CD4-positive, alpha-beta T cell (primary cell): ENCODE measurements around the gene PLEKHA7. TPM values are rescaled to one million over a fixed set of nuclear protein-coding genes. Genes with fewer than 3 reads are reported as not detected.
"Not testable (repeated sequence)": the region's sequence is repeated elsewhere in the genome, so short reads cannot be mapped to it uniquely, and the experiment has no call there.

Source experiments
- ATAC-seq: fragments of 200-7000 bp; cut with Tn5 transposase; one replicate; pipeline ENCODE4 v1.10.0; 2022; ENCODE audit warnings: mild to moderate bottlenecking; ENCODE audit not compliant: poor library complexity
- CTCF ChIA-PET: fragments of 350-600 bp; sonication (Branson Sonifier 250); formaldehyde crosslinking; loops from one replicate; lab custom pipeline; 2021; ENCODE audit warnings: antibody characterized with exemption, inconsistent platforms; lab: Charles Lee
- POLR2A ChIA-PET: fragments of 350-600 bp; sonication (Branson Sonifier 250); formaldehyde crosslinking; loops from one replicate; lab custom pipeline; 2021; ENCODE audit warnings: antibody characterized with exemption, inconsistent platforms; lab: Charles Lee
- DNase-seq, 14 experiments: peaks; one replicate each; pipeline ENCODE4 v3.0.0-alpha.2; 2013 to 2020; ENCODE audit warnings: mixed read lengths in 2 of 14
- H3K27ac ChIP-seq, 2 donors: one replicate each; pipeline versions ENCODE4 v1.5.1 to v1.7.0; 2013; ENCODE audit warnings: low read length in 2 of 2, low read depth in 1 of 2, mild to moderate bottlenecking in 1 of 2
- H3K27me3 ChIP-seq, 2 experiments: 1 replicate in 1 of 2; 2 replicates in 1 of 2; pipeline versions ENCODE4 v1.6.1 to v1.7.0; 2013; ENCODE audit warnings: low read length in 2 of 2, control low read depth in 1 of 2, mild to moderate bottlenecking in 1 of 2, moderate library complexity in 1 of 2; ENCODE audit not compliant: insufficient read depth in 2 of 2, control insufficient read depth in 1 of 2
- H3K36me3 ChIP-seq: one replicate; pipeline ENCODE4 v1.6.1; 2013; ENCODE audit warnings: low read length, control low read depth; ENCODE audit not compliant: insufficient read depth
- H3K4me1 ChIP-seq: one replicate; pipeline ENCODE4 v1.6.1; 2013; ENCODE audit warnings: low read length, control low read depth; ENCODE audit not compliant: insufficient read depth
- H3K4me3 ChIP-seq: one replicate; pipeline ENCODE4 v1.5.1; 2013; ENCODE audit warnings: mild to moderate bottlenecking, low read length, moderate library complexity
- H3K9me3 ChIP-seq, 2 experiments: 1 replicate in 1 of 2; 2 replicates in 1 of 2; pipeline versions ENCODE4 v1.6.1 to v1.7.0; 2013; ENCODE audit warnings: low read length in 2 of 2, mild to moderate bottlenecking in 2 of 2, control low read depth in 1 of 2, moderate library complexity in 1 of 2; ENCODE audit not compliant: control insufficient read depth in 1 of 2, insufficient read depth in 1 of 2
- H3K27ac Mint-ChIP-seq: one replicate; pipeline ENCODE4 v1.8.0; 2020; ENCODE audit warnings: mixed read lengths
- H3K27me3 Mint-ChIP-seq: one replicate; pipeline ENCODE4 v1.8.0; 2021; ENCODE audit warnings: mixed read lengths
- H3K36me3 Mint-ChIP-seq: one replicate; pipeline ENCODE4 v1.8.0; 2021; ENCODE audit warnings: low read depth, mixed read lengths
- H3K4me1 Mint-ChIP-seq: one replicate; pipeline ENCODE4 v1.8.0; 2021; ENCODE audit warnings: low read depth, mixed read lengths
- H3K4me3 Mint-ChIP-seq: one replicate; pipeline ENCODE4 v1.8.0; 2020; ENCODE audit warnings: mild to moderate bottlenecking, mixed read lengths
- H3K9me3 Mint-ChIP-seq: one replicate; pipeline ENCODE4 v1.8.0; 2020; ENCODE audit warnings: mixed read lengths
- intact Hi-C, 2 experiments: fragments of 100-400 bp; cut with DNase I in 1 of 2; cut with micrococcal nuclease in 1 of 2; formaldehyde crosslinking; loops; one replicate each; pipeline versions ENCODE4 v1.15.1 to v1.9.0; 2023 to 2025; cut with DNase I, micrococcal nuclease
- total RNA-seq, 174 experiments: library from RNA in 2 of 174; stranded (reverse) in 2 of 174; gene quantifications; one replicate each; pipeline ENCODE4 v1.2.3 and lab custom pipeline; 2021 to 2026
- TF ChIP-seq, protein P1 (sequence below): fragments of 200-600 bp; IDR thresholded peaks from one replicate; pipeline ENCODE4 v1.8.0; 2022; ENCODE audit warnings: antibody characterized with exemption, mild to moderate bottlenecking

Gene PLEKHA7
- total RNA-seq, 2 experiments from 2014 or later = 4.5 to 4.8 TPM

DNA sequence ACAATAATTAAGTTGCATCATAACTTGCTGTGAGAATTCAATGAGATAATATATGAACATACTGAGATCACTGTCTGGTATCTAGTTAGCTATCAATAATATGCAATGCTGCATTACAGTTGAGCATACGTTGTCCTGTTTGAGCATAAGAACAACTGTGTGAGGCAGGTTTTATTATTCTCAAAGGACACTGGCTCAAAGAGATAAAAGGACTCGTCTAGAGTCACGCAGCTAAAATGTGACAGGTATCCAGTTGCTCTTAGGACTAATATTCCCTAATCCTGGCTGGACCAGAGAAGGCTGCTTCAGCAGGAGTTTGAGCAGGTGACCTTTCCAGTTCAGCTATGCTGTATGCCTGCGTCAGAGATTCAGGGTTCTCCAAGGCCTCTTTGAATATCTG is 92.5 kb downstream of the PLEKHA7 start:
- Histone ChIP-seq H3K36me3 (no peaks in the 10 kb centered on the region), H3K9me3 (peaks cover 0 to 6% of the 10 kb centered on the region in 2 experiments), H3K4me1 (peaks cover 10% of the 10 kb centered on the region), H3K4me3 (no peak overlapping the region), H3K27ac (no peak overlapping the region), H3K27me3 (peaks cover 20 to 36% of the 10 kb centered on the region in 2 experiments)
- DNase-seq (no peak), ATAC-seq (no peak)
- intact Hi-C loops = no loop called here
- TF ChIP-seq, protein P1, sequence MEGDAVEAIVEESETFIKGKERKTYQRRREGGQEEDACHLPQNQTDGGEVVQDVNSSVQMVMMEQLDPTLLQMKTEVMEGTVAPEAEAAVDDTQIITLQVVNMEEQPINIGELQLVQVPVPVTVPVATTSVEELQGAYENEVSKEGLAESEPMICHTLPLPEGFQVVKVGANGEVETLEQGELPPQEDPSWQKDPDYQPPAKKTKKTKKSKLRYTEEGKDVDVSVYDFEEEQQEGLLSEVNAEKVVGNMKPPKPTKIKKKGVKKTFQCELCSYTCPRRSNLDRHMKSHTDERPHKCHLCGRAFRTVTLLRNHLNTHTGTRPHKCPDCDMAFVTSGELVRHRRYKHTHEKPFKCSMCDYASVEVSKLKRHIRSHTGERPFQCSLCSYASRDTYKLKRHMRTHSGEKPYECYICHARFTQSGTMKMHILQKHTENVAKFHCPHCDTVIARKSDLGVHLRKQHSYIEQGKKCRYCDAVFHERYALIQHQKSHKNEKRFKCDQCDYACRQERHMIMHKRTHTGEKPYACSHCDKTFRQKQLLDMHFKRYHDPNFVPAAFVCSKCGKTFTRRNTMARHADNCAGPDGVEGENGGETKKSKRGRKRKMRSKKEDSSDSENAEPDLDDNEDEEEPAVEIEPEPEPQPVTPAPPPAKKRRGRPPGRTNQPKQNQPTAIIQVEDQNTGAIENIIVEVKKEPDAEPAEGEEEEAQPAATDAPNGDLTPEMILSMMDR = no peak
- H3K27ac Mint-ChIP-seq = no peak overlapping the region
- peaks cover 5% of the 10 kb centered on the region for H3K4me1 Mint-ChIP-seq
- ChIA-PET POLR2A (no interaction called here), CTCF (no interaction called here)
- peaks cover 47% of the 10 kb centered on the region for H3K27me3 Mint-ChIP-seq
- no peak overlapping the region for H3K4me3 Mint-ChIP-seq
- H3K36me3 Mint-ChIP-seq = no peaks in the 10 kb centered on the region
- no peaks in the 10 kb centered on the region for H3K9me3 Mint-ChIP-seq

DNA sequence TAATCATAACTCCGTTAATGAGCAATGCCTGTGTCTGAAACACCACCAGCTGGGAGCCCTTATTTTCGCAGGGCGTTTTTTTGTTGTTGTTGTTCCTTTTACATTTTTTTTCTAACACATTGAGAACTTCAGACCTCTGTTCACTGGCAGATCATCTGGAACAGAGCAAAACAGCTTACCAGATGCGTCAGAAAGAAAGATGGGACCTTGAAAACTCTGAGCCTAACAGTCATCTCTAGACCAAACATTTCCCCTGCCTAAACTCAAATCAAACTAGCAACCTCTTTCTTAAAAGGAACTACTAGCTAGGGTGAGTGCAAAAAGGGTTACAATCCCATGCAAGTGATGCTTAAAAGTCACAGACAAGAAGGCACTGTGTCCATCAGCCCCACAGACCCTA is 93.2 kb downstream of the PLEKHA7 start:
- Histone ChIP-seq H3K9me3 (peaks cover 0 to 6% of the 10 kb centered on the region in 2 experiments), H3K36me3 (no peaks in the 10 kb centered on the region), H3K4me3 (no peak overlapping the region), H3K27me3 (peaks cover 15 to 29% of the 10 kb centered on the region in 2 experiments), H3K4me1 (peaks cover 10% of the 10 kb centered on the region), H3K27ac (no peak overlapping the region)
- intact Hi-C loops = no loop called here
- Mint-ChIP-seq H3K27me3 (peaks cover 40% of the 10 kb centered on the region), H3K27ac (no peak overlapping the region), H3K4me3 (no peak overlapping the region), H3K9me3 (no peaks in the 10 kb centered on the region), H3K4me1 (peaks cover 1% of the 10 kb centered on the region), H3K36me3 (no peaks in the 10 kb centered on the region)
- POLR2A ChIA-PET = no interaction called here
- DNase-seq = no peak
- CTCF ChIA-PET = no interaction called here
- TF ChIP-seq, protein P1 = no peak
- no peak for ATAC-seq

DNA sequence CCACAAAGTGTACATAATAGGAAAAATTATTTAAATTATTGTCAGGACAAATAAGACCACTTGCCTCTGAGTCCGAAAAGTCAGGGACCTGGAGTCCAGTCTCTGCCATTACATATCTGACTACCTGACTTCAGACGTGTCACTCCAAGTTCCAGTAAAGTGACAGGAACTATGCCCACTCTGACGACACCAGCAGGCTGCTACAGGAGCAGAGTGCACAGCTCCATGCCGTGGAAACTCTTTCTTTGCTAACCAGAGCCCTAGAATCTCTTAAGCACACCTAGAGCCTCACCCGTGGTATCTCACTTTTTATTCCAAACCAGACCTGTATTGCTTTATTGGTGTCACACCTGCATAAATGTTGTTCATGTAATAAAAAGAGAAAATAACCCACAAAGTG is 93.7 kb downstream of the PLEKHA7 start:
- ChIA-PET POLR2A (no interaction called here), CTCF (no interaction called here)
- peaks cover 36% of the 10 kb centered on the region for H3K27me3 Mint-ChIP-seq
- no peaks in the 10 kb centered on the region for H3K36me3 ChIP-seq
- H3K27ac Mint-ChIP-seq = no peak overlapping the region
- no peak for ATAC-seq
- H3K4me1 ChIP-seq = peaks cover 5% of the 10 kb centered on the region
- no peaks in the 10 kb centered on the region for H3K4me1 Mint-ChIP-seq
- H3K27me3 ChIP-seq = peaks cover 11 to 24% of the 10 kb centered on the region in 2 experiments
- no peaks in the 10 kb centered on the region for H3K9me3 Mint-ChIP-seq
- H3K4me3 ChIP-seq = no peak overlapping the region
- H3K36me3 Mint-ChIP-seq = no peaks in the 10 kb centered on the region
- no peak overlapping the region for H3K4me3 Mint-ChIP-seq
- H3K27ac ChIP-seq = no peak overlapping the region
- no peak for DNase-seq
- intact Hi-C loops = no loop called here
- peaks cover 0 to 4% of the 10 kb centered on the region in 2 experiments for H3K9me3 ChIP-seq
- TF ChIP-seq, protein P1 = no peak

- H3K27ac Mint-ChIP-seq, intact Hi-C loops, POLR2A ChIA-PET, H3K4me1 ChIP-seq, H3K36me3 Mint-ChIP-seq, H3K9me3 ChIP-seq, H3K27ac ChIP-seq, H3K27me3 ChIP-seq, H3K9me3 Mint-ChIP-seq, H3K4me3 Mint-ChIP-seq, CTCF ChIA-PET, H3K4me3 ChIP-seq, DNase-seq, H3K36me3 ChIP-seq, H3K4me1 Mint-ChIP-seq, ATAC-seq: not testable (repeated sequence)
- H3K27me3 Mint-ChIP-seq = peaks cover 21% of the 10 kb centered on the region
Observed at GRCh38 chr11:16918543-16919182, 95.6 kb downstream of the PLEKHA7 start.
